Pancreas (tissue), 10 donors: ENCODE data around the gene UBL4A. TPM values are rescaled to one million over a fixed set of nuclear protein-coding genes. Genes with fewer than 3 reads are reported as not detected.

Source experiments
- ATAC-seq, 4 donors: fragments of 200-7000 bp; cut with Tn5 transposase; one replicate each; pipeline versions ENCODE4 v1.8.0 to v1.9.1; 2020; ENCODE audit warnings: mild to moderate bottlenecking in 4 of 4, moderate library complexity in 4 of 4
- DNase-seq, 6 donors: peaks; one replicate each; pipeline ENCODE4 v3.0.0-alpha.2; 2020
- FAIRE-seq: peaks from 2 replicates; lab custom pipeline; 2012; peaks lifted over from hg19 to GRCh38; lab: Jason Lieb, UNC
- H3K27ac ChIP-seq, 4 donors: fragments of 200-600 bp; sonication (generic); 1 replicate in 3 of 4; 2 replicates in 1 of 4; pipeline versions ENCODE4 v1.5.0 to v1.8.0; 2020
- H3K27me3 ChIP-seq, 4 donors: fragments of 200-600 bp; one replicate each; pipeline ENCODE4 v1.8.0; 2021
- H3K36me3 ChIP-seq, 3 donors: fragments of 200-600 bp; sonication (generic) in 1 of 3; one replicate each; pipeline versions ENCODE4 v1.5.0 to v1.8.0; 2020 to 2021
- H3K4me1 ChIP-seq, 3 donors: fragments of 200-600 bp; one replicate each; pipeline ENCODE4 v1.8.0; 2021
- H3K4me3 ChIP-seq, 4 donors: fragments of 200-600 bp; sonication (generic) in 2 of 4; one replicate each; pipeline versions ENCODE4 v1.5.0 to v1.8.0; 2020 to 2021
- H3K9me3 ChIP-seq, 4 donors: fragments of 200-600 bp; one replicate each; pipeline ENCODE4 v1.8.0; 2021
- WGBS, 2 donors: extraction: QIAGEN DNeasy Blood & Tissue Kit; methylation state at CpG; one replicate each; pipeline ENCODE4 v1.1.7; 2013; 5-methylcytosine and 5-hydroxymethylcytosine counted together
- intact Hi-C, 3 donors: fragments of 100-400 bp; cut with DNase I; formaldehyde crosslinking; loops; one replicate each; pipeline versions ENCODE4 v1.11.1 to v1.14.2; 2022
- polyA plus RNA-seq, 2 donors: library from polyadenylated mRNA; stranded (reverse); fragments of 200-250 nt; gene quantifications; one replicate each; pipeline ENCODE4 v1.2.3, GENCODE V29; 2013
- total RNA-seq, 6 donors: library from RNA; stranded (reverse); fragmentation: NEBNext Ultra II Directional in 4 of 6; extraction: Animal tissue kit (Norgen Biotek cat#: 25700) in 4 of 6; gene quantifications; one replicate each; pipeline versions ENCODE4 v1.2.1 to v1.2.4, GENCODE V29; 2021 to 2023
- TF ChIP-seq, protein P1 (sequence below), 4 donors: fragments of 200-600 bp; sonication (generic) in 3 of 4; IDR thresholded peaks; one replicate each; pipeline versions ENCODE4 v1.5.0 to v1.8.0; 2021; ENCODE audit warnings: antibody characterized with exemption in 4 of 4
- donor health status: healthy with polysubstance abuse.
- donor health status: DM: no; HTN: no; CAD: no; lungs with moderate emphysema.
- donor health status: DM: no; HTN: no; CAD: no.
- donor health status: control.
- donor health status: control.
- donor health status: Bipolar disorder and iron deficiency.
- donor health status: DM: yes; HTN: yes; CAD: no.
- donor health status: DM: no; HTN: no; CAD: no.
- donor health status: DM: no; HTN: no; CAD: no.
- donor health status: DM: yes; HTN: yes; CAD: no.

UBL4A gene
- total and polyA plus RNA-seq, 8 donors: 13.6 to 32.2 (median 20.9) TPM

DNA sequence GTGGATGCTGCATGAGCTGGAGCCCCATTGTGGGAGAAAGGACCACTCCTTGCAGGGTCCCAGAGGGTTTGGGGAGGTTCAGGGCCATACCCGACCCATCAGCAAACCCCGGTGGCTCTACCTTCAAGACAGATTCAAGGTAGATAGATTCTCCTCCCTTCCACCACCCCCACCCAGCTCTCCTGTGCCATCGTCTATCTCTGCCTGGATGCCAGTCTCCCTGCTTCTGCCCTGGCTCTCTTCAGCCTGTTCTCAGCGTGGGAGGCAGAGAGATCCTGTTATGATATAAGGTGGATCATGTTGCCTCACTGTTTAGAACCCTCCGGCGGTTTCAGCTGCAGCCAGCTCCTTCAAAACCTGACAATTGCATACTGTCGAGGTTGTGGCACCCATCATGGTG is 12.7 kb downstream of the UBL4A start:
- 79 to 81% methylated on average over 7 of the region's 7 CpGs for WGBS, 2 donors
- Histone ChIP-seq H3K36me3 (no peaks in the 10 kb centered on the region), H3K9me3 (no peaks in the 10 kb centered on the region), H3K4me1 (no peaks in the 10 kb centered on the region), H3K27ac (no peak overlapping the region), H3K4me3 (no peak overlapping the region), H3K27me3 (peaks cover 0 to 8% (median 0%) of the 10 kb centered on the region in 4 donors)
- no peak for FAIRE-seq
- intact Hi-C loops: no loop called here
- no peak for DNase-seq
- TF ChIP-seq, protein P1, sequence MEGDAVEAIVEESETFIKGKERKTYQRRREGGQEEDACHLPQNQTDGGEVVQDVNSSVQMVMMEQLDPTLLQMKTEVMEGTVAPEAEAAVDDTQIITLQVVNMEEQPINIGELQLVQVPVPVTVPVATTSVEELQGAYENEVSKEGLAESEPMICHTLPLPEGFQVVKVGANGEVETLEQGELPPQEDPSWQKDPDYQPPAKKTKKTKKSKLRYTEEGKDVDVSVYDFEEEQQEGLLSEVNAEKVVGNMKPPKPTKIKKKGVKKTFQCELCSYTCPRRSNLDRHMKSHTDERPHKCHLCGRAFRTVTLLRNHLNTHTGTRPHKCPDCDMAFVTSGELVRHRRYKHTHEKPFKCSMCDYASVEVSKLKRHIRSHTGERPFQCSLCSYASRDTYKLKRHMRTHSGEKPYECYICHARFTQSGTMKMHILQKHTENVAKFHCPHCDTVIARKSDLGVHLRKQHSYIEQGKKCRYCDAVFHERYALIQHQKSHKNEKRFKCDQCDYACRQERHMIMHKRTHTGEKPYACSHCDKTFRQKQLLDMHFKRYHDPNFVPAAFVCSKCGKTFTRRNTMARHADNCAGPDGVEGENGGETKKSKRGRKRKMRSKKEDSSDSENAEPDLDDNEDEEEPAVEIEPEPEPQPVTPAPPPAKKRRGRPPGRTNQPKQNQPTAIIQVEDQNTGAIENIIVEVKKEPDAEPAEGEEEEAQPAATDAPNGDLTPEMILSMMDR (IDR thresholded peaks at IDR 0.05): no peak
- ATAC-seq: no peak

DNA sequence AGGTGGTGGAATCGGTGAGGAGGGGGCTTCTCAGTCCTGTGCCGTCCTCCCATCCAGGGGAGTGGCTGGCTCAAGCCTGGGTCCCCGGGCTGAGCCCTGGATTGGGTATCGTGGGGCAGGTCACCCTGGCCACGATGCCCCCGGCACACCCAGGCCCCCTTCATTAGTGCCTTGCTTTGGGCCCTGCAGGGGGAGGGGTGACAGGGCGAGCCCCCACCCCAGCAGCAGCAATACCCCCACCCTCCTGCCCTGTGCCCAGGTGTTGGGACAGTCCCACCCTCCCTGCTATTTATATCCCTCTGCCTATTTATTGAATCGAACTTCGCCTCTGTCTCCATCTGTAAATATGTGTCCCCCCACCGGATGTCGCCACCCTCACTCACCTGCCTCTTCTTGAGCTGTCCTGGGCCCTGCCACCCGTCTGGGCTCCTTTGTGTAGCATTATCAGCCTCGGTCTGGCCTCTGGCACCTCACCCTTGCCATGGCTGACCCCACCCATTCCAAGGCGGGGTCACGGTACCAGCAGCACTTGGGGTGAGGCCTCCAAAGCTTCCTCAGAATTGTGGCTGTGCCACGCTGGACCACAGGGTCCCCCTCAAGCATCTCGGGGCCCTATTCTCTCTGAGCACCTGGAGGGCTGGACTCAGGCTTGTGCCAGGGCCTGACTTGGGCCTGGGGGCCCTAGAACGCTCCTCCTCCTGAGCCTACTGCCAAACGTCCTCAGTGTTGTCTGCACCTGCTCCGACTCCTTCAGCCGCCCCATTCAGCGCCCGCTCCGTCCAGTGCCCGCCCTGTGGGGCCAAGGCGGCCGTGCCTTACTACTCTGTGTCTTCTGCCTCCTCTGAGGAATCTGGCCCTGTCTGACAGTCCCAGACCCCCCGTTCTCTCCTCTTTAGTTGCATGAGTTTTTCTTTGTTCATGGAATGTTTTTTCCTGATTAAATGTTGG is 13.5 kb downstream of the UBL4A start:
- H3K4me1 ChIP-seq: no peaks in the 10 kb centered on the region
- WGBS, 2 donors: 71 to 81% methylated on average over 27 to 28 of the region's 28 CpGs
- H3K27ac ChIP-seq: no peak overlapping the region
- intact Hi-C loops: no loop called here
- no peak for DNase-seq
- H3K27me3 ChIP-seq: peaks cover 0 to 8% (median 0%) of the 10 kb centered on the region in 4 donors
- H3K4me3 ChIP-seq: no peak overlapping the region
- FAIRE-seq: no peak
- H3K36me3 ChIP-seq: no peaks in the 10 kb centered on the region
- TF ChIP-seq, protein P1 (IDR thresholded peaks at IDR 0.05): no peak
- no peaks in the 10 kb centered on the region for H3K9me3 ChIP-seq
- no peak for ATAC-seq

DNA sequence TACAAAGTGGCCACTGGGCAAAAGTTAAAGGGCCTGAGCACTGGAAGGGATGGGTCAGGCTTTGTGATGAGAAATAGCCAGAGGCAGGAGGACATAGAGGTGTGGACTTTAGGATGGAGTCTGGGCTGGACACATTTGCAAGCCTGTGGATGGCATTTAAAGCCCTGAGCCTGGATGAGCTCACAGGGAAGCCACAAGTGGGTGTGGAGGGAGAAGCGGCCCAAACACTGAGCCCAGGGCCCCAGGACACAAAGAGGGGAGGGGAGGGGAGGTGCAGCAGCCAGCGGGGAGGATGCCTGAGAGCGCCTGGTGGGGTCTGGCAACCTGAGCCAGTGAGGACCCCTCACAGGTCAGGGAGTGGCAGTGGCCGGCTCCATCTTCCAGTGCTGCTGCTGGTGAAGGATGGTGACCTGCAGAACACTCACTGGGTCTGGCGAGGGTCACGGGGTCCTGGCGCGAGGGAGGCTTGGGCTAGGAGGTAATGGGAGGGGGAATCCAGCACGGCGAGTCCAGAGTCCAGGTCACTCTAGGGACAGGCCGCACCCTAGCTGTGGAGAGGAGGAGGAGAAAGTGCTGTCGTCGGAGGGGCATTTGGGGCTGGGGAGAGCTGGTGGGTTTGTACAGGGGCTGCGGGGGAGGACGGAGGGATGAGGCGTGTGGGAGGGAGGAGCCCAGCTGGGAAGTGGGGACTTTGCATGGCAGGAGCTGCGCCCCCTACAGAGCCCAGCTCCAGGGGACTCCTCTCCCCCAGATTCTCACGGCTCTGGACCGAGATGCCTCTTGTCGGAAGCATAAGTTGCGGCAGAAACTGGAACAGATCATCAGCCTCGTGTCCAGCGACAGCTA is 14.4 kb downstream of the UBL4A start:
- H3K9me3 ChIP-seq: no peaks in the 10 kb centered on the region
- 86 to 94% methylated on average over 22 to 23 of the region's 23 CpGs for WGBS, 2 donors
- ATAC-seq (no peak), FAIRE-seq (no peak), DNase-seq (no peak)
- H3K27ac ChIP-seq: no peak overlapping the region
- peaks cover 0 to 8% (median 0%) of the 10 kb centered on the region in 4 donors for H3K27me3 ChIP-seq
- TF ChIP-seq, protein P1 (IDR thresholded peaks at IDR 0.05): no peak
- H3K36me3 ChIP-seq: no peaks in the 10 kb centered on the region
- no peaks in the 10 kb centered on the region for H3K4me1 ChIP-seq
- H3K4me3 ChIP-seq: no peak overlapping the region
- intact Hi-C loops: no loop called here

DNA sequence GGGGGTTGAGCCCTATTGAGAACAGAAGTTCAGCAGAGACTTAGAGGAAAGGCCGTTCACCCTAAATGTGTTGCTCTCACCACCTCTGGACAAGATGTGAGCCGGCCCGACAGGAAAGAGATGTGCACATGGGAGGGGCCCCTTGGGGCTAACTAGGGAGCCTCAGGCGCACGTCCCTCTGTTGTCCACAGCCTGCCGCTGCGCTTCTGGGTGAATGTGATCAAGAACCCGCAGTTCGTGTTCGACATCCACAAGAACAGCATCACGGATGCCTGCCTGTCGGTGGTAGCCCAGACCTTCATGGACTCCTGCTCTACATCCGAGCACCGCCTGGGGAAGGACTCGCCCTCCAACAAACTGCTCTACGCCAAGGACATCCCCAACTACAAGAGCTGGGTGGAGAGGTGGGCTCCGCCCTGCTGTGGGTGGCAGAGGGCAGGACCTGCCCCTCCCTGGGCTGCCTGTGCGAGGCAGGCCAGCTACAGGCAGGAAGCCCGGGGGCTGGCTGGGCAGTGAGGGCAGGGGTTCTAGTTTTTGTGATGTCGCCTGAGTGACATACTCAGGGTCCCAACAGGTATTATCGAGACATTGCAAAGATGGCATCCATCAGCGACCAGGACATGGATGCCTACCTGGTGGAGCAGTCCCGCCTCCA is 15.4 kb downstream of the UBL4A start:
- Histone ChIP-seq H3K27me3 (peaks cover 0 to 8% (median 0%) of the 10 kb centered on the region in 4 donors), H3K4me3 (no peak overlapping the region), H3K4me1 (no peaks in the 10 kb centered on the region), H3K9me3 (no peaks in the 10 kb centered on the region), H3K36me3 (no peaks in the 10 kb centered on the region), H3K27ac (no peak overlapping the region)
- TF ChIP-seq, protein P1 (IDR thresholded peaks at IDR 0.05): no peak
- intact Hi-C loops: no loop called here
- no peak for DNase-seq
- no peak for FAIRE-seq
- 90 to 91% methylated on average over 23 of the region's 23 CpGs for WGBS, 2 donors
- ATAC-seq: no peak
